Activated T-cell treated with anti-CD3 and anti-CD28 coated beads for 4 hours (primary cell): Measurements from ENCODE around the gene RBM6.
"Not testable (repeated sequence)": the region's sequence is repeated elsewhere in the genome, so short reads cannot be mapped to it uniquely, and the experiment has no call there.

Source experiments
- DNase-seq: peaks from one replicate; pipeline ENCODE4 v3.0.0-alpha.2; 2020

The RBM6 gene

GRCh38 chr3:49939858-49940666 is at the start of gene RBM6:
Gene RBM6, plus strand, starts transcription at chr3:49940150. Its CDS starts 22,492 bp downstream, at chr3:49962642.
- DNase-seq: peak; percentile 86

- no peak for DNase-seq
Measured at GRCh38 chr3:49895791-49896190, 44.2 kb upstream of the RBM6 start.

GRCh38 chr3:49896345-49896744 is 43.6 kb upstream of the RBM6 start:
- no peak for DNase-seq

- no peak for DNase-seq
Measured at GRCh38 chr3:49898991-49899390, 41.0 kb upstream of the RBM6 start.

GRCh38 chr3:49899815-49900214 is 40.1 kb upstream of the RBM6 start:
- DNase-seq: no peak

GRCh38 chr3:49900491-49901153 is 39.3 kb upstream of the RBM6 start:
- DNase-seq: no peak

GRCh38 chr3:49901366-49902339 is 38.3 kb upstream of the RBM6 start:
- no peak for DNase-seq

- no peak for DNase-seq
Measured at GRCh38 chr3:49902511-49903345, 37.2 kb upstream of the RBM6 start.

- peak; percentile 64 for DNase-seq
Measured at GRCh38 chr3:49903451-49904424, 36.2 kb upstream of the RBM6 start, which contains the start of gene MST1R. Gene MST1R, minus strand, starts transcription at chr3:49903873. Its CDS starts 264 bp downstream, at chr3:49903609.

GRCh38 chr3:49904448-49904847 is 35.5 kb upstream of the RBM6 start:
- not testable (repeated sequence) for DNase-seq

GRCh38 chr3:49906073-49906743 is 33.7 kb upstream of the RBM6 start:
- peak; percentile 39 for DNase-seq

GRCh38 chr3:49908373-49909199 is 31.4 kb upstream of the RBM6 start:
- DNase-seq: no peak

GRCh38 chr3:49910409-49911123 is 29.4 kb upstream of the RBM6 start:
- no peak for DNase-seq

- no peak for DNase-seq
Measured at GRCh38 chr3:49911124-49911420, 28.9 kb upstream of the RBM6 start.

GRCh38 chr3:49911611-49912010 is 28.3 kb upstream of the RBM6 start:
- no peak for DNase-seq

GRCh38 chr3:49912881-49913281 is 27.1 kb upstream of the RBM6 start:
- DNase-seq: no peak

GRCh38 chr3:49914906-49915305 is 25.0 kb upstream of the RBM6 start:
- DNase-seq: no peak

- DNase-seq: no peak
Measured at GRCh38 chr3:49916686-49917085, 23.3 kb upstream of the RBM6 start.
